CD4-positive, alpha-beta T cell (primary cell): ENCODE measurements around the gene PTPRK. TPM values are rescaled to one million over a fixed set of nuclear protein-coding genes. Genes with fewer than 3 reads are reported as not detected.

ENCODE experiments used
- ATAC-seq: fragments of 200-7000 bp; cut with Tn5 transposase; one replicate; pipeline ENCODE4 v1.10.0; 2022; ENCODE audit warnings: mild to moderate bottlenecking; ENCODE audit not compliant: poor library complexity
- CTCF ChIA-PET: fragments of 350-600 bp; sonication (Branson Sonifier 250); formaldehyde crosslinking; loops from one replicate; lab custom pipeline; 2021; ENCODE audit warnings: antibody characterized with exemption, inconsistent platforms; lab: Charles Lee
- POLR2A ChIA-PET: fragments of 350-600 bp; sonication (Branson Sonifier 250); formaldehyde crosslinking; loops from one replicate; lab custom pipeline; 2021; ENCODE audit warnings: antibody characterized with exemption, inconsistent platforms; lab: Charles Lee
- DNase-seq, 14 experiments: peaks; one replicate each; pipeline ENCODE4 v3.0.0-alpha.2; 2013 to 2020; ENCODE audit warnings: mixed read lengths in 2 of 14
- H3K27ac ChIP-seq, 2 donors: one replicate each; pipeline versions ENCODE4 v1.5.1 to v1.7.0; 2013; ENCODE audit warnings: low read length in 2 of 2, low read depth in 1 of 2, mild to moderate bottlenecking in 1 of 2
- H3K27me3 ChIP-seq, 2 experiments: 1 replicate in 1 of 2; 2 replicates in 1 of 2; pipeline versions ENCODE4 v1.6.1 to v1.7.0; 2013; ENCODE audit warnings: low read length in 2 of 2, control low read depth in 1 of 2, mild to moderate bottlenecking in 1 of 2, moderate library complexity in 1 of 2; ENCODE audit not compliant: insufficient read depth in 2 of 2, control insufficient read depth in 1 of 2
- H3K36me3 ChIP-seq: one replicate; pipeline ENCODE4 v1.6.1; 2013; ENCODE audit warnings: low read length, control low read depth; ENCODE audit not compliant: insufficient read depth
- H3K4me1 ChIP-seq: one replicate; pipeline ENCODE4 v1.6.1; 2013; ENCODE audit warnings: low read length, control low read depth; ENCODE audit not compliant: insufficient read depth
- H3K4me3 ChIP-seq: one replicate; pipeline ENCODE4 v1.5.1; 2013; ENCODE audit warnings: mild to moderate bottlenecking, low read length, moderate library complexity
- H3K9me3 ChIP-seq, 2 experiments: 1 replicate in 1 of 2; 2 replicates in 1 of 2; pipeline versions ENCODE4 v1.6.1 to v1.7.0; 2013; ENCODE audit warnings: low read length in 2 of 2, mild to moderate bottlenecking in 2 of 2, control low read depth in 1 of 2, moderate library complexity in 1 of 2; ENCODE audit not compliant: control insufficient read depth in 1 of 2, insufficient read depth in 1 of 2
- H3K27ac Mint-ChIP-seq: one replicate; pipeline ENCODE4 v1.8.0; 2020; ENCODE audit warnings: mixed read lengths
- H3K27me3 Mint-ChIP-seq: one replicate; pipeline ENCODE4 v1.8.0; 2021; ENCODE audit warnings: mixed read lengths
- H3K36me3 Mint-ChIP-seq: one replicate; pipeline ENCODE4 v1.8.0; 2021; ENCODE audit warnings: low read depth, mixed read lengths
- H3K4me1 Mint-ChIP-seq: one replicate; pipeline ENCODE4 v1.8.0; 2021; ENCODE audit warnings: low read depth, mixed read lengths
- H3K4me3 Mint-ChIP-seq: one replicate; pipeline ENCODE4 v1.8.0; 2020; ENCODE audit warnings: mild to moderate bottlenecking, mixed read lengths
- H3K9me3 Mint-ChIP-seq: one replicate; pipeline ENCODE4 v1.8.0; 2020; ENCODE audit warnings: mixed read lengths
- CTCF ChIP-seq: fragments of 200-600 bp; IDR thresholded peaks from one replicate; pipeline ENCODE4 v1.8.0; 2022; ENCODE audit warnings: antibody characterized with exemption, mild to moderate bottlenecking
- intact Hi-C, 2 experiments: fragments of 100-400 bp; cut with DNase I in 1 of 2; cut with micrococcal nuclease in 1 of 2; formaldehyde crosslinking; loops; one replicate each; pipeline versions ENCODE4 v1.15.1 to v1.9.0; 2023 to 2025; cut with DNase I, micrococcal nuclease
- total RNA-seq, 174 experiments: library from RNA in 2 of 174; stranded (reverse) in 2 of 174; gene quantifications; one replicate each; pipeline ENCODE4 v1.2.3 and lab custom pipeline; 2021 to 2026

PTPRK gene
- total RNA-seq, 2 experiments from 2014 or later: 8.4 to 10.3 TPM

- Histone ChIP-seq H3K27ac (no peak overlapping the region), H3K36me3 (no peaks in the 10 kb centered on the region), H3K4me1 (no peaks in the 10 kb centered on the region), H3K4me3 (no peak overlapping the region), H3K27me3 (no peaks in the 10 kb centered on the region), H3K9me3 (no peaks in the 10 kb centered on the region)
- CTCF ChIA-PET: no interaction called here
- H3K9me3 Mint-ChIP-seq: no peaks in the 10 kb centered on the region
- H3K4me3 Mint-ChIP-seq: no peak overlapping the region
- POLR2A ChIA-PET: no interaction called here
- H3K27me3 Mint-ChIP-seq: no peaks in the 10 kb centered on the region
- no peaks in the 10 kb centered on the region for H3K4me1 Mint-ChIP-seq
- no peak for DNase-seq
- TF ChIP-seq CTCF: no peak
- ATAC-seq: no peak
- no peak overlapping the region for H3K27ac Mint-ChIP-seq
- no peaks in the 10 kb centered on the region for H3K36me3 Mint-ChIP-seq
- intact Hi-C loops: no loop called here
These were observed 445.8 kb downstream of the PTPRK start for GRCh38 chr6:128074567-128074966.

DNA sequence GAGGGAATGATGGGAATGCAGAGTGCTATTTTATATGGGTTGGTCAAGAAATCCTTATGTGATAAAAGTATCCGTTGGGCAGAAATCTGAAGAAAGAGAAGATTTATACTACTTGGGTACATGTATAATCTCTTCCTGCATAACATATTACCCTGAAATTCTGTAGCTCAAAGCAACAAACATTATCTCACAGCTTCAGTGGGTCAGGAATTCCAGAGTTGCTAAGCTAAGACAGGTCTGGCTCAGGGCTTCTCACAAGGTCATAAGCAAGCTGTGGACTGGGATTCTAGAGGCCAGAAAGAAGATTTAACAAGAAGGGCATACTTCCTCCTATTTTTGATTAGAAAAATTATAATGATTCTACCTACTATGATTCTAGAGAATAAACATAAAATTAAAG is 447.0 kb downstream of the PTPRK start:
- H3K4me3 Mint-ChIP-seq: no peak overlapping the region
- no peaks in the 10 kb centered on the region for H3K36me3 Mint-ChIP-seq
- H3K27ac ChIP-seq: no peak overlapping the region
- no peaks in the 10 kb centered on the region for H3K27me3 Mint-ChIP-seq
- no peak overlapping the region for H3K4me3 ChIP-seq
- no peaks in the 10 kb centered on the region for H3K4me1 Mint-ChIP-seq
- no peaks in the 10 kb centered on the region for H3K9me3 ChIP-seq
- H3K36me3 ChIP-seq: no peaks in the 10 kb centered on the region
- no peak for TF ChIP-seq CTCF
- no peak overlapping the region for H3K27ac Mint-ChIP-seq
- H3K9me3 Mint-ChIP-seq: no peaks in the 10 kb centered on the region
- intact Hi-C loops: no loop called here
- DNase-seq (no peak), ATAC-seq (no peak)
- no peaks in the 10 kb centered on the region for H3K27me3 ChIP-seq
- ChIA-PET CTCF (no interaction called here), POLR2A (no interaction called here)
- H3K4me1 ChIP-seq: no peaks in the 10 kb centered on the region

- Histone ChIP-seq H3K4me1 (no peaks in the 10 kb centered on the region), H3K36me3 (no peaks in the 10 kb centered on the region), H3K27me3 (no peaks in the 10 kb centered on the region), H3K4me3 (no peak overlapping the region), H3K9me3 (no peaks in the 10 kb centered on the region), H3K27ac (no peak overlapping the region)
- H3K27me3 Mint-ChIP-seq: no peaks in the 10 kb centered on the region
- H3K4me1 Mint-ChIP-seq: no peaks in the 10 kb centered on the region
- H3K9me3 Mint-ChIP-seq: no peaks in the 10 kb centered on the region
- ChIA-PET POLR2A (interaction anchor here (1.0 kb wide), 1 partner anchor 170 kb away, joined by 3 read pairs; the partner anchor contains the start of gene THEMIS), CTCF (no interaction called here)
- no peaks in the 10 kb centered on the region for H3K36me3 Mint-ChIP-seq
- no peak for TF ChIP-seq CTCF
- DNase-seq (no peak), ATAC-seq (no peak)
- H3K4me3 Mint-ChIP-seq: no peak overlapping the region
- intact Hi-C loops: no loop called here
- H3K27ac Mint-ChIP-seq: no peak overlapping the region
These were observed 449.2 kb downstream of the PTPRK start for GRCh38 chr6:128071212-128071611.
